Activated CD8-positive, alpha-beta T cell treated with anti-CD3 and anti-CD28 coated beads for 36 hours (primary cell): ENCODE measurements around the gene PLA2G3. TPM values are rescaled to one million over a fixed set of nuclear protein-coding genes. Genes with fewer than 3 reads are reported as not detected.

Source experiments
- ATAC-seq: fragments of 200-7000 bp; cut with Tn5 transposase; one replicate; pipeline ENCODE4 v1.10.0; 2021; ENCODE audit warnings: mild to moderate bottlenecking, moderate library complexity
- CTCF ChIA-PET: fragments of 350-600 bp; sonication (Branson Sonifier 250); formaldehyde crosslinking; loops from one replicate; lab custom pipeline; 2021; ENCODE audit warnings: antibody characterized with exemption; lab: Charles Lee
- POLR2A ChIA-PET: fragments of 350-600 bp; sonication (Branson Sonifier 250); formaldehyde crosslinking; loops from one replicate; lab custom pipeline; 2021; ENCODE audit warnings: antibody characterized with exemption; lab: Charles Lee
- DNase-seq: peaks from one replicate; pipeline ENCODE4 v3.0.0-alpha.2; 2020
- H3K27ac Mint-ChIP-seq: one replicate; pipeline ENCODE4 v1.8.0; 2021; ENCODE audit warnings: mild to moderate bottlenecking, mixed read lengths
- H3K27me3 Mint-ChIP-seq: one replicate; pipeline ENCODE4 v1.8.0; 2021; ENCODE audit warnings: mixed read lengths
- H3K36me3 Mint-ChIP-seq: one replicate; pipeline ENCODE4 v1.8.0; 2021; ENCODE audit warnings: low read depth, mixed read lengths
- H3K4me1 Mint-ChIP-seq: one replicate; pipeline ENCODE4 v1.8.0; 2021; ENCODE audit warnings: low read depth, mixed read lengths
- H3K4me3 Mint-ChIP-seq: one replicate; pipeline ENCODE4 v1.8.0; 2021; ENCODE audit warnings: mild to moderate bottlenecking, moderate library complexity, mixed read lengths
- H3K9me3 Mint-ChIP-seq: one replicate; pipeline ENCODE4 v1.8.0; 2021; ENCODE audit warnings: mixed read lengths
- CTCF ChIP-seq: fragments of 200-600 bp; IDR thresholded peaks from one replicate; pipeline ENCODE4 v1.8.0; 2022; ENCODE audit warnings: antibody characterized with exemption, mild to moderate bottlenecking
- intact Hi-C: fragments of 100-400 bp; cut with micrococcal nuclease; formaldehyde crosslinking; loops from one replicate; pipeline ENCODE4 v1.10.0; 2022
- total RNA-seq, 2 experiments: library from RNA; stranded (reverse); gene quantifications; one replicate each; pipeline ENCODE4 v1.2.3, GENCODE V29; 2021

Gene PLA2G3
- total RNA-seq, 2 experiments from 2014 or later = not detected

GRCh38 chr22:31150615-31151014, 10.3 kb upstream of the PLA2G3 start:
- DNase-seq (no peak), ATAC-seq (no peak)
- POLR2A ChIA-PET = no interaction called here
- H3K27ac Mint-ChIP-seq = no peak overlapping the region
- H3K27me3 Mint-ChIP-seq = peaks cover 3% of the 10 kb centered on the region
- intact Hi-C loops = no loop called here
- no peaks in the 10 kb centered on the region for H3K36me3 Mint-ChIP-seq
- peaks cover 8% of the 10 kb centered on the region for H3K9me3 Mint-ChIP-seq
- no peak overlapping the region for H3K4me3 Mint-ChIP-seq
- no peak for TF ChIP-seq CTCF
- no peaks in the 10 kb centered on the region for H3K4me1 Mint-ChIP-seq
- CTCF ChIA-PET = interaction anchor here (1.2 to 1.7 kb wide), 2 partner anchors 9 to 121 kb away, joined by 3 to 10 read pairs; partner anchors contain the start of gene RNF185

GRCh38 chr22:31148953-31149627, 8.8 kb upstream of the PLA2G3 start:
- peaks cover 3% of the 10 kb centered on the region for H3K27me3 Mint-ChIP-seq
- intact Hi-C loops = no loop called here
- peak; percentile 75 for TF ChIP-seq CTCF
- H3K27ac Mint-ChIP-seq = no peak overlapping the region
- ChIA-PET POLR2A (no interaction called here), CTCF (interaction anchor here (0.9 to 1.8 kb wide), 10 partner anchors 10 to 386 kb away, joined by 3 to 12 read pairs (median 3); partner anchors contain the start of genes LIMK2, RNF185, SELENOM and SMTN)
- no peaks in the 10 kb centered on the region for H3K4me1 Mint-ChIP-seq
- DNase-seq = peak; percentile 60
- ATAC-seq = peak; percentile 77
- H3K9me3 Mint-ChIP-seq = peaks cover 14% of the 10 kb centered on the region
- H3K36me3 Mint-ChIP-seq = no peaks in the 10 kb centered on the region
- no peak overlapping the region for H3K4me3 Mint-ChIP-seq

- H3K36me3 Mint-ChIP-seq = no peaks in the 10 kb centered on the region
- ChIA-PET CTCF (interaction anchor here (0.9 to 1.8 kb wide), 7 partner anchors 41 to 385 kb away, joined by 3 to 12 read pairs (median 3); partner anchors contain the start of genes LIMK2, SELENOM and SMTN), POLR2A (no interaction called here)
- intact Hi-C loops = no loop called here
- peaks cover 3% of the 10 kb centered on the region for H3K27me3 Mint-ChIP-seq
- H3K4me3 Mint-ChIP-seq = no peak overlapping the region
- peaks cover 14% of the 10 kb centered on the region for H3K9me3 Mint-ChIP-seq
- no peak for DNase-seq
- no peak overlapping the region for H3K27ac Mint-ChIP-seq
- ATAC-seq = no peak
- H3K4me1 Mint-ChIP-seq = no peaks in the 10 kb centered on the region
- no peak for TF ChIP-seq CTCF
Observed at GRCh38 chr22:31148488-31148887, 8.2 kb upstream of the PLA2G3 start.

- POLR2A ChIA-PET = interaction anchor here (1.2 kb wide), 1 partner anchor 16 kb away, joined by 6 read pairs; the partner anchor contains the start of gene RNF185
- ATAC-seq = peak; percentile 58
Observed at GRCh38 chr22:31144223-31144622, 3.9 kb upstream of the PLA2G3 start.

More at GRCh38 chr22:31144223-31144622, 3.9 kb upstream of the PLA2G3 start:
- H3K36me3 Mint-ChIP-seq = no peaks in the 10 kb centered on the region
- H3K4me3 Mint-ChIP-seq = no peak overlapping the region
- CTCF ChIA-PET = interaction anchor here (1.2 to 1.3 kb wide), 2 partner anchors 30 to 36 kb away, joined by 3 to 4 read pairs; no protein-coding TSS in a partner anchor
- no peak for TF ChIP-seq CTCF
- H3K27ac Mint-ChIP-seq = no peak overlapping the region
- no peaks in the 10 kb centered on the region for H3K27me3 Mint-ChIP-seq
- DNase-seq = peak; percentile 13
- H3K4me1 Mint-ChIP-seq = no peaks in the 10 kb centered on the region
- H3K9me3 Mint-ChIP-seq = peaks cover 14% of the 10 kb centered on the region
- intact Hi-C loops = no loop called here
